Subcutaneous adipose tissue (tissue), 4 donors: ENCODE data around the gene PLCB1. TPM values are rescaled to one million over a fixed set of nuclear protein-coding genes. Genes with fewer than 3 reads are reported as not detected.

ENCODE experiments used
- CTCF ChIP-seq: fragments of 450-650 bp; IDR thresholded peaks from one replicate; pipeline ENCODE4 v1.5.1; 2016; ENCODE audit warnings: low read depth, mild to moderate bottlenecking, control low read depth, antibody characterized with exemption, moderate library complexity
- total RNA-seq, 4 donors: library from RNA; depleted of rRNA; stranded (reverse); fragments of >200 nt; gene quantifications; one replicate each; pipeline ENCODE4 v1.1.0, GENCODE V29; 2016

Gene PLCB1
- total RNA-seq, 4 donors from 2014 or later: 14.1 to 26.7 (median 18.4) TPM

- no peak for TF ChIP-seq CTCF
Observed at GRCh38 chr20:8800089-8800488, 668.0 kb downstream of the PLCB1 start.

DNA sequence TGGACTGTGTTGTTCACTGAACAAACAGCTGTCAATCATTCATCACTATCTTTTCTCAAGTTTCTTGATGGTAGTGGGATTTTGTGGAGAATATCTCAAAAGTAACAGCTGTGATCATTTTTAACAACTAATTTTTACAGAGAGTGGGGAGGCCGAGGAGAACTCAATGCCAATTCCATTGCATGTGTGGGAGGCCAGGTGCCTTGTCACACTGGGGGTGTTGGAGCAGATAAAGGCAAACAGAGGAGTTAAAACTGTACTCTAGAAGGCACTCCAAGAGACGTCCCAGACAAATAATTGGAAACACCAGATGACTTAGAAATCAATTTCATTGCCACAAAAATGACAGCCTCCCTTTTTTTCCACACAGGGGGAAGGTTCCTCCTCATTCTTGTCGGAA, 669.6 kb downstream of the PLCB1 start:
- TF ChIP-seq CTCF: no peak

DNA sequence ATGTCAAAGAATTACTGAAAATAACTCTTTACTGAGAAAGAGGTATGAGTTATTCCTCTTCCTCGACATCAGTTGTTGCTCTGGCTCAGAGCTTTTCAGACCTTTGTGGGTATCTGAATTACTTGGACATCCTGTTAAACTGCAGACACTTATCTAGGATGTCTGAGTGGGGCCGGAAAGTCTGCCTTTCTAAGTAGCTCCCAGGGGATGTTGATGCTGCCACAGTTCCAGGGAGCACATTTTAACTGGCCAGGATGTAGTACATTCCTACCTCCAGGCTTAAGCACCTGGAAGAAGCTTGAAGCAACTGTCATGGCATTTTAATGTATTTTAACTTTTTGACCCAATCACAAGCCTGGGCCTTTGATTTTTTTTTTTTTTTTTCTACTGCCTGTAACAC, 671.0 kb downstream of the PLCB1 start:
- no peak for TF ChIP-seq CTCF

DNA sequence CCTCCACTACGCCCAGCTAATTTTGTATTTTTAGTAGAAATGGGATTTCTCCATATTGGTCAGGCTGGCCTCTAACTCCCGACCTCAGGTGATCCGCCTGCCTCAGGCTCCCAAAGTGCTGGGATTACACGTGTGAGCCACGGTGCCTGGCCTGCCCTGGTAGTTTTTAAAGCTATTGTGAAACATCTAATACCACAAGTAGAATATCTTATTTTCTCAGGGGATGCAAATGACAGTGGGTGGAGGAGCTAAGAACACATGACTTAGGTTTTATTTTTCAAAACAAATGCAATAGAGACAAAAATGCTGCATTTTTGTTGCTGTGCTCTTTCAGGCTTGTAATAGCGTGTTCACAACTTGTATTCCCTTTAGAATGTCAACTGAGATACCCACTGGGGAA, 671.9 kb downstream of the PLCB1 start:
- no peak for TF ChIP-seq CTCF

- TF ChIP-seq CTCF: no peak
Observed at GRCh38 chr20:8805737-8806442, 673.8 kb downstream of the PLCB1 start.

GRCh38 chr20:8807480-8808201, 675.6 kb downstream of the PLCB1 start:
- TF ChIP-seq CTCF: no peak

GRCh38 chr20:8808202-8808535, 676.1 kb downstream of the PLCB1 start:
- no peak for TF ChIP-seq CTCF
